HEK293 (cell line): ENCODE measurements around the gene KMT2D.

Source experiments
- FEZF1 ChIP-seq: fragments of 450-650 bp; formaldehyde crosslinking; IDR thresholded peaks from 2 replicates; pipeline ENCODE4 v1.5.1; 2016; ENCODE audit warnings: missing biosample characterization, missing genetic modification characterization
- GLIS1 ChIP-seq: fragments of 450-650 bp; formaldehyde crosslinking; IDR thresholded peaks from 2 replicates; pipeline ENCODE4 v1.5.1; 2016; ENCODE audit warnings: missing biosample characterization, missing genetic modification characterization
- HOXD13 ChIP-seq: sonication (generic); formaldehyde crosslinking; IDR thresholded peaks from 2 replicates; pipeline ENCODE4 v1.8.0; 2022; ENCODE audit warnings: missing genetic modification reagents, borderline replicate concordance
- KLF1 ChIP-seq: fragments of 450-650 bp; formaldehyde crosslinking; IDR thresholded peaks from 2 replicates; pipeline ENCODE4 v1.5.1; 2016; ENCODE audit warnings: missing biosample characterization, missing genetic modification characterization
- KLF16 ChIP-seq: fragments of 450-650 bp; formaldehyde crosslinking; IDR thresholded peaks from 2 replicates; pipeline ENCODE4 v1.5.1; 2017; ENCODE audit warnings: missing biosample characterization, missing genetic modification characterization
- KLF7 ChIP-seq: fragments of 450-650 bp; formaldehyde crosslinking; IDR thresholded peaks from 2 replicates; pipeline ENCODE4 v1.5.1; 2016; ENCODE audit warnings: missing biosample characterization, missing genetic modification characterization, borderline replicate concordance
- KLF9 ChIP-seq: fragments of 450-650 bp; formaldehyde crosslinking; IDR thresholded peaks from 2 replicates; pipeline ENCODE4 v1.5.1; 2016; ENCODE audit warnings: missing biosample characterization, missing genetic modification characterization, low read depth
- OVOL3 ChIP-seq: fragments of 450-650 bp; formaldehyde crosslinking; IDR thresholded peaks from 2 replicates; pipeline ENCODE4 v1.5.1; 2016; ENCODE audit warnings: missing biosample characterization, missing genetic modification characterization
- SCRT2 ChIP-seq: fragments of 450-650 bp; formaldehyde crosslinking; IDR thresholded peaks from 2 replicates; pipeline ENCODE4 v1.5.1; 2016; ENCODE audit warnings: missing biosample characterization, missing genetic modification characterization
- SP3 ChIP-seq: fragments of 450-650 bp; formaldehyde crosslinking; IDR thresholded peaks from 2 replicates; pipeline ENCODE4 v1.5.1; 2016; ENCODE audit warnings: missing biosample characterization, missing genetic modification characterization
- SP7 ChIP-seq: fragments of 450-650 bp; formaldehyde crosslinking; IDR thresholded peaks from 2 replicates; pipeline ENCODE4 v1.5.1; 2016; ENCODE audit warnings: missing biosample characterization, missing genetic modification characterization
- TCF7L2 ChIP-seq: IDR thresholded peaks from 2 replicates; pipeline ENCODE4 v1.6.1; 2011; ENCODE audit warnings: low read depth, mild to moderate bottlenecking, inconsistent platforms, low read length, moderate library complexity, borderline replicate concordance
- ZBTB17 ChIP-seq: fragments of 450-650 bp; formaldehyde crosslinking; IDR thresholded peaks from 2 replicates; pipeline ENCODE4 v1.5.1; 2016; ENCODE audit warnings: missing biosample characterization, missing genetic modification characterization
- ZBTB8A ChIP-seq: fragments of 450-650 bp; formaldehyde crosslinking; IDR thresholded peaks from 2 replicates; pipeline ENCODE4 v1.5.1; 2016; ENCODE audit warnings: missing biosample characterization, missing genetic modification characterization
- ZFP69B ChIP-seq: fragments of 450-650 bp; formaldehyde crosslinking; IDR thresholded peaks from 2 replicates; pipeline ENCODE4 v1.5.1; 2016; ENCODE audit warnings: missing biosample characterization, missing genetic modification characterization
- ZNF138 ChIP-seq: fragments of 450-650 bp; formaldehyde crosslinking; IDR thresholded peaks from 2 replicates; pipeline ENCODE4 v1.5.1; 2016; ENCODE audit warnings: missing biosample characterization, missing genetic modification characterization, borderline replicate concordance
- ZNF169 ChIP-seq: fragments of 450-650 bp; formaldehyde crosslinking; IDR thresholded peaks from 2 replicates; pipeline ENCODE4 v1.5.1; 2016; ENCODE audit warnings: missing biosample characterization, missing genetic modification characterization
- ZNF2 ChIP-seq: fragments of 450-650 bp; formaldehyde crosslinking; IDR thresholded peaks from 2 replicates; pipeline ENCODE4 v1.5.1; 2016; ENCODE audit warnings: missing biosample characterization, missing genetic modification characterization
- ZNF211 ChIP-seq: fragments of 450-650 bp; formaldehyde crosslinking; IDR thresholded peaks from 2 replicates; pipeline ENCODE4 v1.5.1; 2016; ENCODE audit warnings: low read depth, missing biosample characterization, missing genetic modification characterization
- ZNF366 ChIP-seq: fragments of 450-650 bp; formaldehyde crosslinking; conservative IDR thresholded peaks from 2 replicates; pipeline ENCODE4 v1.5.1; 2016; ENCODE audit warnings: missing biosample characterization, missing genetic modification characterization
- ZNF501 ChIP-seq: fragments of 450-650 bp; formaldehyde crosslinking; IDR thresholded peaks from 2 replicates; pipeline ENCODE4 v1.5.1; 2016; ENCODE audit warnings: missing biosample characterization, missing genetic modification characterization
- ZNF561 ChIP-seq: fragments of 450-650 bp; IDR thresholded peaks from 2 replicates; pipeline ENCODE4 v1.5.1; 2018; ENCODE audit warnings: missing biosample characterization, missing genetic modification characterization, borderline replicate concordance
- ZNF600 ChIP-seq: fragments of 450-650 bp; formaldehyde crosslinking; IDR thresholded peaks from 2 replicates; pipeline ENCODE4 v1.5.1; 2016; ENCODE audit warnings: missing biosample characterization, missing genetic modification characterization
- ZNF658 ChIP-seq: fragments of 450-650 bp; formaldehyde crosslinking; IDR thresholded peaks from 2 replicates; pipeline ENCODE4; 2016; ENCODE audit warnings: missing biosample characterization, missing genetic modification characterization
- ZXDB ChIP-seq: fragments of 450-650 bp; formaldehyde crosslinking; IDR thresholded peaks from 2 replicates; pipeline ENCODE4 v1.5.1; 2016; ENCODE audit warnings: missing biosample characterization, missing genetic modification characterization
- TF ChIP-seq, protein P1 (sequence below): fragments of 450-650 bp; formaldehyde crosslinking; conservative IDR thresholded peaks from 2 replicates; pipeline ENCODE4 v1.5.1; 2016; ENCODE audit warnings: low read depth, missing biosample characterization, missing genetic modification characterization
- TF ChIP-seq, protein P2 (sequence below): fragments of 450-650 bp; formaldehyde crosslinking; IDR thresholded peaks from 2 replicates; pipeline ENCODE4 v1.5.1; 2016; ENCODE audit warnings: missing biosample characterization, missing genetic modification characterization
- TF ChIP-seq, protein P3 (sequence below): fragments of 450-650 bp; formaldehyde crosslinking; IDR thresholded peaks from 2 replicates; pipeline ENCODE4 v1.5.1; 2017; ENCODE audit warnings: missing biosample characterization, mild to moderate bottlenecking, missing genetic modification characterization, moderate library complexity
- TF ChIP-seq, protein P4 (sequence below): sonication (generic); formaldehyde crosslinking; IDR thresholded peaks from 2 replicates; pipeline ENCODE4 v1.8.1; 2022; ENCODE audit warnings: mild to moderate bottlenecking, moderate library complexity, missing genetic modification reagents
- TF ChIP-seq, protein P5 (sequence below): fragments of 450-650 bp; formaldehyde crosslinking; IDR thresholded peaks from 2 replicates; pipeline ENCODE4 v1.5.1; 2016; ENCODE audit warnings: missing biosample characterization, missing genetic modification characterization

The KMT2D gene

DNA sequence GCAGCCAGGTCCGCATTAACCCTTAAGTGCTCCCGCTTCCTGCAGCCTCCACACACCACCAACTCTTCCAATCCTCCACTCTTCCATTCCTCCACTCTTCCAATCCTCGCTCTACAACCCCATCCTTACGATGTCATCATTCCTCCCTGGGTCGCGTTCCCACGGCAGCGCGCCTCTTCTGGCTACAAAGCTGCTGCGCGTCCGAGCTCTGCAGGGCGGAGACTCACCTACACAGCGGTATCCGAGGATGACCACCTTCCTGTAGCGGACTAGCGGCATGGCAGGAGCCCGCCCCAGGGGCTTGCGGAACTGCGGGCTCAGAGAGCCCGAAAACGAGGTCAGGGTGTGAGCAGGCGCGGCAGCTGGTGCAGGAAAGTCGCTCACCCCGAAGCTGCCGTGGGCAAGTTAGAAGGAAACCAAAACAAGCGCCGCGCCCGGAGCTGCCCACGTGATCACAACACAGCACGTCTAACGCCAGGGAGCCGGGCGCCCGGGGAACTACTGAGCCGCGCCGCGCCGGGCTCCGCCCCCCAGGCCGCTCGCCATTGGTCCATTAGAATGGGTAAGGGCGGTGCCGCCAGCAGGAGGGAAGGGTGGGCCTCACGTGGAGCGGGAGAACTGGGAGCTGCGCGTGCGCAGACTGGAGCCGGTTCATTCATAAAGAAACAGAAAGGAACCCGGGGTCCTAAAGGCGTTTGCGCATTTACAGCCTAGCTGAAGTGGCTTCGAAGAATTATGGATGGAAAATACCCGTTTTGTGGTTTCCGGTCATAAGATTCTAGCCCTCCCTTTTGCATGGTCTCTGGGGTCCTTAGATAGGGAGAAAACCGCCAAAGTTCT, 9.1 kb upstream of the KMT2D start, which contains the start of gene RHEBL1 (continued):
- TF ChIP-seq, protein P1, sequence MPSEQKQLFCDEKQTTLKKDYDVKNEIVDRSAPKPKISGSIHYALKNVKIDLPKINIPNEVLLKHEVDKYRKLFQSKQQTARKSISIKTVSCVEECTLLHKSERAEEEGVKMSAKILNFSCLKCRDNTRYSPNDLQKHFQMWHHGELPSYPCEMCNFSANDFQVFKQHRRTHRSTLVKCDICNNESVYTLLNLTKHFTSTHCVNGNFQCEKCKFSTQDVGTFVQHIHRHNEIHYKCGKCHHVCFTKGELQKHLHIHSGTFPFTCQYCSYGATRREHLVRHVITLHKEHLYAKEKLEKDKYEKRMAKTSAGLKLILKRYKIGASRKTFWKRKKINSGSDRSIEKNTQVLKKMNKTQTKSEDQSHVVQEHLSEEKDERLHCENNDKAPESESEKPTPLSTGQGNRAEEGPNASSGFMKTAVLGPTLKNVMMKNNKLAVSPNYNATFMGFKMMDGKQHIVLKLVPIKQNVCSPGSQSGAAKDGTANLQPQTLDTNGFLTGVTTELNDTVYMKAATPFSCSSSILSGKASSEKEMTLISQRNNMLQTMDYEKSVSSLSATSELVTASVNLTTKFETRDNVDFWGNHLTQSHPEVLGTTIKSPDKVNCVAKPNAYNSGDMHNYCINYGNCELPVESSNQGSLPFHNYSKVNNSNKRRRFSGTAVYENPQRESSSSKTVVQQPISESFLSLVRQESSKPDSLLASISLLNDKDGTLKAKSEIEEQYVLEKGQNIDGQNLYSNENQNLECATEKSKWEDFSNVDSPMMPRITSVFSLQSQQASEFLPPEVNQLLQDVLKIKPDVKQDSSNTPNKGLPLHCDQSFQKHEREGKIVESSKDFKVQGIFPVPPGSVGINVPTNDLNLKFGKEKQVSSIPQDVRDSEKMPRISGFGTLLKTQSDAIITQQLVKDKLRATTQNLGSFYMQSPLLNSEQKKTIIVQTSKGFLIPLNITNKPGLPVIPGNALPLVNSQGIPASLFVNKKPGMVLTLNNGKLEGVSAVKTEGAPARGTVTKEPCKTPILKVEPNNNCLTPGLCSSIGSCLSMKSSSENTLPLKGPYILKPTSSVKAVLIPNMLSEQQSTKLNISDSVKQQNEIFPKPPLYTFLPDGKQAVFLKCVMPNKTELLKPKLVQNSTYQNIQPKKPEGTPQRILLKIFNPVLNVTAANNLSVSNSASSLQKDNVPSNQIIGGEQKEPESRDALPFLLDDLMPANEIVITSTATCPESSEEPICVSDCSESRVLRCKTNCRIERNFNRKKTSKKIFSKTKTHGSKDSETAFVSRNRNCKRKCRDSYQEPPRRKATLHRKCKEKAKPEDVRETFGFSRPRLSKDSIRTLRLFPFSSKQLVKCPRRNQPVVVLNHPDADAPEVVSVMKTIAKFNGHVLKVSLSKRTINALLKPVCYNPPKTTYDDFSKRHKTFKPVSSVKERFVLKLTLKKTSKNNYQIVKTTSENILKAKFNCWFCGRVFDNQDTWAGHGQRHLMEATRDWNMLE (tag by site-specific recombination), result no peak
- TF ChIP-seq KLF9 (tag by site-specific recombination) (0 out of 2 replicates have a peak, but pooled peaks have one; percentile 34), ZNF211 (tag by site-specific recombination) (no peak), ZBTB8A (tag by site-specific recombination) (peak; percentile 85), ZBTB17 (peak; percentile 98), ZFP69B (tag by site-specific recombination) (0 out of 2 replicates have a peak, but pooled peaks have one; percentile 15), ZNF2 (tag by site-specific recombination) (peak; percentile 92), KLF16 (tag by site-specific recombination) (0 out of 2 replicates have a peak, but pooled peaks have one; percentile 67), GLIS1 (tag by site-specific recombination) (peak; percentile 59), ZNF561 (tag by site-specific recombination) (peak; percentile 50; the same call in 1 of the 2 replicates), ZNF366 (tag by site-specific recombination) (peak; percentile 92), TCF7L2 (peak; percentile 77), SP7 (tag by site-specific recombination) (no peak), ZNF600 (peak; percentile 81), FEZF1 (tag by site-specific recombination) (peak; percentile 83), ZNF501 (tag by site-specific recombination) (peak; percentile 86), SCRT2 (no peak), KLF1 (tag by site-specific recombination) (peak; percentile 89), ZNF658 (tag by site-specific recombination) (no peak), ZNF169 (tag by site-specific recombination) (no peak), ZXDB (tag by site-specific recombination) (peak; percentile 72), ZNF138 (tag by site-specific recombination) (no peak), OVOL3 (tag by site-specific recombination) (no peak), KLF7 (tag by site-specific recombination) (peak; percentile 17; the same call in 1 of the 2 replicates), HOXD13 (CRISPR knock-in tag) (no peak), SP3 (tag by site-specific recombination) (peak; percentile 80)
- TF ChIP-seq, protein P2, sequence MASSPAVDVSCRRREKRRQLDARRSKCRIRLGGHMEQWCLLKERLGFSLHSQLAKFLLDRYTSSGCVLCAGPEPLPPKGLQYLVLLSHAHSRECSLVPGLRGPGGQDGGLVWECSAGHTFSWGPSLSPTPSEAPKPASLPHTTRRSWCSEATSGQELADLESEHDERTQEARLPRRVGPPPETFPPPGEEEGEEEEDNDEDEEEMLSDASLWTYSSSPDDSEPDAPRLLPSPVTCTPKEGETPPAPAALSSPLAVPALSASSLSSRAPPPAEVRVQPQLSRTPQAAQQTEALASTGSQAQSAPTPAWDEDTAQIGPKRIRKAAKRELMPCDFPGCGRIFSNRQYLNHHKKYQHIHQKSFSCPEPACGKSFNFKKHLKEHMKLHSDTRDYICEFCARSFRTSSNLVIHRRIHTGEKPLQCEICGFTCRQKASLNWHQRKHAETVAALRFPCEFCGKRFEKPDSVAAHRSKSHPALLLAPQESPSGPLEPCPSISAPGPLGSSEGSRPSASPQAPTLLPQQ (tag by site-specific recombination), result peak; percentile 40; the same call in 1 of the 2 replicates
- TF ChIP-seq, protein P3, sequence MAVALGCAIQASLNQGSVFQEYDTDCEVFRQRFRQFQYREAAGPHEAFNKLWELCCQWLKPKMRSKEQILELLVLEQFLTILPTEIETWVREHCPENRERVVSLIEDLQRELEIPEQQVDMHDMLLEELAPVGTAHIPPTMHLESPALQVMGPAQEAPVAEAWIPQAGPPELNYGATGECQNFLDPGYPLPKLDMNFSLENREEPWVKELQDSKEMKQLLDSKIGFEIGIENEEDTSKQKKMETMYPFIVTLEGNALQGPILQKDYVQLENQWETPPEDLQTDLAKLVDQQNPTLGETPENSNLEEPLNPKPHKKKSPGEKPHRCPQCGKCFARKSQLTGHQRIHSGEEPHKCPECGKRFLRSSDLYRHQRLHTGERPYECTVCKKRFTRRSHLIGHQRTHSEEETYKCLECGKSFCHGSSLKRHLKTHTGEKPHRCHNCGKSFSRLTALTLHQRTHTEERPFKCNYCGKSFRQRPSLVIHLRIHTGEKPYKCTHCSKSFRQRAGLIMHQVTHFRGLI (tag by site-specific recombination), result peak; percentile 63; the same call in 1 of the 2 replicates
- TF ChIP-seq, protein P4, sequence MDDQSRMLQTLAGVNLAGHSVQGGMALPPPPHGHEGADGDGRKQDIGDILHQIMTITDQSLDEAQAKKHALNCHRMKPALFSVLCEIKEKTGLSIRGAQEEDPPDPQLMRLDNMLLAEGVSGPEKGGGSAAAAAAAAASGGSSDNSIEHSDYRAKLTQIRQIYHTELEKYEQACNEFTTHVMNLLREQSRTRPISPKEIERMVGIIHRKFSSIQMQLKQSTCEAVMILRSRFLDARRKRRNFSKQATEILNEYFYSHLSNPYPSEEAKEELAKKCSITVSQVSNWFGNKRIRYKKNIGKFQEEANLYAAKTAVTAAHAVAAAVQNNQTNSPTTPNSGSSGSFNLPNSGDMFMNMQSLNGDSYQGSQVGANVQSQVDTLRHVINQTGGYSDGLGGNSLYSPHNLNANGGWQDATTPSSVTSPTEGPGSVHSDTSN (CRISPR knock-in tag), result 0 out of 2 replicates have a peak, but pooled peaks have one; percentile 35
- TF ChIP-seq, protein P5, sequence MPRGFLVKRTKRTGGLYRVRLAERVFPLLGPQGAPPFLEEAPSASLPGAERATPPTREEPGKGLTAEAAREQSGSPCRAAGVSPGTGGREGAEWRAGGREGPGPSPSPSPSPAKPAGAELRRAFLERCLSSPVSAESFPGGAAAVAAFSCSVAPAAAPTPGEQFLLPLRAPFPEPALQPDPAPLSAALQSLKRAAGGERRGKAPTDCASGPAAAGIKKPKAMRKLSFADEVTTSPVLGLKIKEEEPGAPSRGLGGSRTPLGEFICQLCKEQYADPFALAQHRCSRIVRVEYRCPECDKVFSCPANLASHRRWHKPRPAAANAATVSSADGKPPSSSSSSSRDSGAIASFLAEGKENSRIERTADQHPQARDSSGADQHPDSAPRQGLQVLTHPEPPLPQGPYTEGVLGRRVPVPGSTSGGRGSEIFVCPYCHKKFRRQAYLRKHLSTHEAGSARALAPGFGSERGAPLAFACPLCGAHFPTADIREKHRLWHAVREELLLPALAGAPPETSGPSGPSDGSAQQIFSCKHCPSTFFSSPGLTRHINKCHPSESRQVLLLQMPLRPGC (tag by site-specific recombination), result no peak; the same call in 1 of the 2 replicates
